GM18951 (cell line): Measurements from ENCODE around the gene FALEC.

Experiments used
- POLR2A ChIP-seq: IDR thresholded peaks from 4 replicates; pipeline ENCODE4 v1.6.1; 2011; ENCODE audit warnings: mild to moderate bottlenecking; ENCODE audit not compliant: insufficient read length, insufficient read depth; ENCODE audit errors: extremely low read depth
- in situ Hi-C: fragments of 300-500 bp; cut with MboI; formaldehyde crosslinking; loops from one replicate; pipeline ENCODE4 v1.12.0; 2022; ENCODE audit warnings: low sequenced_read_pairs, mixed read lengths, inconsistent platforms; ENCODE audit not compliant: unreplicated experiment

The FALEC gene

DNA sequence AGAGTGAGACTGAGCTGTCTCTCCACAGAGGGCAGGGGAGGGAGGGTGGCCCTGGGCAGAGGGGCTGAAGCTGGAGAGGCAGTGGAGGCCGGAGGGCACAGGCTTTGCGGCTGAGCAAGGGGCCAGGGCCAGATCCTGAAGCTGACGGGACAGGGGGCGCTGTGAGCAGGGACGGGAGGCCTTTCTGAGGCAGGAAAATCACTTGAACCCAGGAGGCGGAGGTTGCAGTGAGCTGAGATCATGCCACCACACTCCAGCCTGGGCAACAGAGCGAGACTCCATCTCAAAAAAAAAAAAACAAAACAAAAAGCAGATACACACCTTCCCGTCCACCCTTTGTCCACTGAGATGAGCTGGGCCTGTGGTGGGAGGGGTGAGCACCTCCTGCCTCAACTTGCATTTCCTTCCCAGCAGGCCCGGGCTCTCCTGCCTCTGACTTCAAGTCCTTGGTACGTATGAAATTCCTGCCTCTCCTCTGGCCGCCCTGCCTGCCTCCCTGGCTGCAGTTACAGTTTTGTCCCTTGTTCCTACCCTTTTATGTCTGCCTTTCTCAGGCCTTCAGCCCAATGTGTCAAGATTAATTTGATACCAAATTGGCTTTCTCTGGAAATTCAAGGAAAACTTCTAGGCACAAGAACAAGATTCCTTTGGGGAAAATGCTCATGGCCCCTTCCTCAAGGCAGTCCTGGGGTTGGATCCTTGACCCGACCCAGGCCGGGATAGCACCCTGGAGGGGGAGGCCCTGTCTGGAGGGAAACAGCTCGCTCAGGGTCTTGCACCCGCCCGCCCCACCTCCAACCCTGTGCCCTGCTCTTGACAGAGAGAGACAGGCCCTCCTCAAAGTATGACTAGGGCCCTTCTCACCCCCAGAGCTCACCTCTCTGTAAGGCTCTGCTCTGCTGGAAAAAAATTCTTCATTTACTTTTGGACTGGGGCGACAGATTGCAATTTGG is 22.5 kb downstream of the FALEC start:
- in situ Hi-C loops, result no loop called here
- TF ChIP-seq POLR2A, result no peak

DNA sequence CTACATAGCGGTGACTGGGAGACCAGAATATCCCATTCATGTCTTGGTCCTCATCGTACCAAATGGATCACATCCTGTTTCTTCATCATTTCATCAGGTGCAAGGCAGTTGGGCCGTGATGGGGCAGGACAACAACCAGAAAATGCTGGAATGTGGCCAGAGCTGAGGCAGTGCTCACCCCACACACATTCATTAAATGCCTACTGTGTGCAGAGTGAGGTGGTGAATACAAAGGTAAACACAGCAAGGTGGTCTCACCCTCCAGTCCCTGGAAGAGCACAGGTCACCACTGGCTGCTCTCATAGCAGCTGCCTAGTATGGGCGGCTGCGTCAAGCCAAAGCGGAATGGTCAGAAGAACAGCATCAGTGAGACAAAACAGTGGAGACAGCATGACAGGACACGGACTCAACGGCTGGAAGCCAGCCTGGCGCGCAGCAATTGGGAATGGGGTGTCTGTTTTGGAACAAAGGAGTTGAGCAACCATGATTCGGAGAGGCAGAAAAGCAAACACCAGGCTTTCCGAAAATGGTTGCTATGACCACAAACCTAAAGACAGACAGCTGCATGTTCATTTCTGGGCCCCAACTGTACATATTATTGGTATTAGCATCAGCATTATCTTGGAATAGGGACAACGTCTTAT is 28.1 kb downstream of the FALEC start:
- in situ Hi-C loops, result no loop called here
- TF ChIP-seq POLR2A, result no peak

GRCh38 chr1:150544204-150544603 is 28.7 kb downstream of the FALEC start:
- in situ Hi-C loops, result no loop called here
- no peak for TF ChIP-seq POLR2A

DNA sequence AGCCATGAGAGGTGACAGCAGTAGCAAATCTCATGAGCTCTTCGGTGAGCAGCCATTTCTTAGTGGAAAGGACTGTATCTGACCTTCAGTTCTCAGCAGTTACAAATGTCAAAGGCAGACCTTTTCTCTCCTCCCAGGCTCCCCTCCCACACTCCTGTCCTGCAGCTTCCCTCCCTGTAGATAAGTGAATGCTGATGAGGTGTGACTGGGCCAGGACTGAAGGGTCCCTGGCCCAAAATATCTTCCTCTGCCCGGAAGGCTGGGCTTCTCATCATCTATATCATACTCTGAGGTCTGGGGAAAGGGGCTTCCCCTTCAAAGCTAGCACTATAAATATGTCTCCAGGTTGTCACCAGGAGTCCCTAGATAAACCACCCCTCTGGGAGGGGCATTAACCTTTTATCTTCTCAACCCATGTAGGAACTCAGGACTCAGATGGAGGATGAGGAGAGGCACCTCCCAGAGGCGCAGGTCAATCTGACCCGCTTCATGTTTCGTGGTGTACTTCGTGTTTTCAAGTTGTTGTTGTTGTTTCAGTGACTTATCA is 30.0 kb downstream of the FALEC start:
- in situ Hi-C loops, result no loop called here
- TF ChIP-seq POLR2A, result no peak

DNA sequence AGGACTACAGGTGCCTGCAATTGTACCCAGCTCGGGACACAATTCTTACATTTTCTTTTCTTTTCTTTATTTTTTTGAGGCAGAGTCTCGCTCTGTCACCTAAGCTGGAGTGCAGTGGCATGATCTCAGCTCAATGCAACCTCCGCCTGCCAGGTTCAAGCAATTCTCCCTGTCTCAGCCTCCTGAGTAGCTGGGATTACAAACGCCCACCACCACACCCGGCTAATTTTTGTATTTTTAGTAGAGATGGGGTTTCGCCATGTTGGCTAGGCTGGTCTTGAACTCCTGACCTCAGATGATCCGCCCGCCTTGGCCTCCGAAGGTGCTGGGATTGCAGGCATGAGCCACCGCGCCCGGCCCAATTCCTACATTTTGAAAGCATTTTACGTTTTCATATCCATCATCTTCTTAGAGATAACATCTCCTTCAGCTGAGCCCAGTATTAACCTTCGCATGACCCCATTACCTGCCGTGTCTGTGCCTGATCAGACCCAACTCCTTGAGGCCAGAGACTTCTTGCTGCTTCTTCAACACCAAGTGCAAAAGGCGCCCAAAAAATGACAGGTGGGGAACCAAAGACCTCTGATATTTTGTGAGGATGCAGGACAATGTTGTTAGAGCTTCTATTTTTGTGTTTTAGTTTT is 30.9 kb downstream of the FALEC start:
- in situ Hi-C loops, result no loop called here
- no peak for TF ChIP-seq POLR2A

DNA sequence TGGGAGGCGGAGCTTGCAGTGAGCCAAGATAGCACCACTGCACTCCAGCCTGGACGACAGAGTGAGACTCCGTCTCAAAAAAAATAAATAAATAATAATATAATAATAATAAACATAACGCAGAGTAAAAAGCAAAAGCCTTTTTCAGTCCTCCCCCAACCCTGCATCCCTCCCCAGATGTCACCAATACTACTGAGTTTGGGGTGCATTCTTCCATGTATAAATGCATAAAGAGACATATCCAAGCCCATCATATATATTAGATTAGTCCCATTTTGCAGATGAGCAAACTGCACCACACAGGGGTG is 32.7 kb downstream of the FALEC start:
- TF ChIP-seq POLR2A, result no peak
- in situ Hi-C loops, result no loop called here

DNA sequence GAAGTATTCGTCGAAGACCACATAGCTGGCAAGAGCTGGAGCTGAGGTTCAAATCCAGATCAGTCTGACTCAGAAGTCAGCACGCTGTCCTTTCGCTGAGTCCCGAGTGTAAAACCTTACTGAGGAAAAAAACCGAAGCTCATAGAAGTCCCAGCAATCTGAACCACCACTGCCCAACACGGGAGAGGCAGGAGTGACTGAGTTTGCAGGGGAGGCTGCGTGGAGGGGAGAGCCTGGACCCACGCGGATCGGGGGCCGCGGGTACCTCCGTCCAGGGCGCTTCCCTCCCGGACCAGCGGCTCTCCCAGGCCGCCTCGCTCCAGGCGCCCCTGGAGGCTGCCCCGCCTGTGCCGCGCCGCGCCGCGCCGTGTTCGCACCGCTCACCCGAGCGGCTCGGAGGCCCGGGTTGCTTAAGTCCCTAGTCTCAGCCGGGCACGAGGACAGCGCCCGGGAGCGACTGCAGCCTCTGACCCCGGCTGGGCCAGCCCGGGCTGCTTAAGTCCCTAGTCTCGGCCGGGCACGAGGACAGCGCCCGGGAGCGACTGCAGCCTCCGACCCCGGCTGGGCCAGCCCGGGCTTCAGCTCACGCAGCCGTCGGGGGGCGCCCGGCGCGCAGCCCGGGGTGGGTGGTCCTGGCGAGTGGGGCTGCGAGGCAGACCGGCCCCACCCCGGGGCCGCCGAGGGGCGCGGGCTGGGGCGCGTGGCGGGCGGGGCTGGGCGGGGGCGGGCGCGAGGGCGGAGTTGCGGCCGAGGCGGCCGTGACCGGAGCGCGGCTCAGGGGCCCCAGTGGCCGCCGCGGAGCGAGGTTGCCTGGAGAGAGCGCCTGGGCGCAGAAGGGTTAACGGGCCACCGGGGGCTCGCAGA is 33.3 kb downstream of the FALEC start, which contains the start of gene ADAMTSL4:
ADAMTSL4 (plus strand) TSS at position 777 of the 864 bp plus-strand sequence. CDS start 2,881 bp downstream, outside the sequence.
- in situ Hi-C loops, result no loop called here
- TF ChIP-seq POLR2A, result no peak

GRCh38 chr1:150549496-150550221 is 34.1 kb downstream of the FALEC start:
- no peak for TF ChIP-seq POLR2A
- in situ Hi-C loops, result no loop called here

DNA sequence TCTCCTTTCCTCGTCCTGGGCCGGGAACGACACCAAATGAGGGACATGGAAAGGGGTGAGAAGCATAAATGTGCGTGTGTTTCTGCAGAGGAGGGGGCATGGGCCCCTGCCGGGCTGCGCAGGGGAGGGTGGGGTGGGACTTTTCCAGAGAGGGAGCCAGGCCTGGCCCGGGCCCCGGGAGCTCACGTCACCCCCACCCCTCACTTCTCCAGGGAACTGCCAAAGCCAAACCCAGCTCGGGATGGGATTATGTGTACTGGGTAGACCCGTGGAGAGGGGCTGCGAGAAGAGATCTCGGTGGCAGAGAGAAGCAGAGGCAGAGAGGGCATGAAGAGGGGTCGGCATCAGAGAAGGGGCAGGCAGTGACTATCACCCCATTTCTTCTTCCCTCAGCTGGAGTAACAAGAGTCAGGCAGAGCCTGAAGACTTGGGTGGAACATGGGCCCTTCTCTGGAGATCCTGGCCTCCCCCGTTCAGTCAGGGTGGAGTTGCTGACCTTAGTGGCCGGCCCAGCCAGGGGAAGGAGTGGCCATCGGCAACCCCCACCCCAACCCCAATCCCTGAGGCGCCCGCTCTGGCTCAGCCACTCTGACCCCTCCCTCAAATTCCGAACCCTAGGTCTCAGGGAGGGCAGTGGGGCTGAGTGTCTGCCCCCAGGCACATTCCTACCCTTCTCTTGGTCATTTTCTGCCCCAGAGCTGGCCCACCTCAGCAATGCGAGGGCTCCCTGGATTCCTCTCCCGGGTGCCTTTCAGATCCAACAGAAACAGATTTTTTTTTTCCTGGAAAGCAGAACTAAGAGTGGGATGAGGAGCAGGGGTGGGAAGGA is 34.9 kb downstream of the FALEC start:
- no peak for TF ChIP-seq POLR2A
- in situ Hi-C loops, result no loop called here

- in situ Hi-C loops, result no loop called here
- TF ChIP-seq POLR2A, result no peak
Observed at GRCh38 chr1:150551051-150551783, 35.7 kb downstream of the FALEC start.

GRCh38 chr1:150551784-150552127 is 36.2 kb downstream of the FALEC start:
- in situ Hi-C loops, result no loop called here
- no peak for TF ChIP-seq POLR2A
